Ishikawa (cell line): ENCODE measurements around the gene RBMS3.

ENCODE experiments used
- CEBPB ChIP-seq: IDR thresholded peaks from 2 replicates; pipeline ENCODE4 v1.6.1; 2012
- CREB1 ChIP-seq: IDR thresholded peaks from 2 replicates; pipeline ENCODE4 v1.6.1; 2012; ENCODE audit warnings: low read depth
- EGR1 ChIP-seq: IDR thresholded peaks from 2 replicates; pipeline ENCODE4 v1.6.1; 2012
- EP300 ChIP-seq: IDR thresholded peaks from 2 replicates; pipeline ENCODE4 v1.6.1; 2012; ENCODE audit warnings: borderline replicate concordance
- FOXM1 ChIP-seq: IDR thresholded peaks from 2 replicates; pipeline ENCODE4 v1.6.1; 2012; ENCODE audit warnings: low read depth, borderline replicate concordance
- NFIC ChIP-seq: IDR thresholded peaks from 2 replicates; pipeline ENCODE4 v1.6.1; 2012
- RAD21 ChIP-seq: IDR thresholded peaks from 2 replicates; pipeline ENCODE4 v1.6.1; 2012; ENCODE audit warnings: low read depth
- REST ChIP-seq: IDR thresholded peaks from 2 replicates; pipeline ENCODE4 v1.6.1; 2012; ENCODE audit warnings: low read depth, mild to moderate bottlenecking
- TAF1 ChIP-seq: IDR thresholded peaks from 2 replicates; pipeline ENCODE4 v1.6.1; 2012; ENCODE audit warnings: low read depth, mild to moderate bottlenecking
- TCF12 ChIP-seq: IDR thresholded peaks from 2 replicates; pipeline ENCODE4 v1.6.1; 2012; ENCODE audit warnings: low read depth
- TEAD4 ChIP-seq: IDR thresholded peaks from 2 replicates; pipeline ENCODE4 v1.6.1; 2012
- USF1 ChIP-seq: IDR thresholded peaks from 2 replicates; pipeline ENCODE4 v1.6.1; 2012
- YY1 ChIP-seq: IDR thresholded peaks from 2 replicates; pipeline ENCODE4 v1.6.1; 2012; ENCODE audit warnings: low read depth
- ZBTB7A ChIP-seq: IDR thresholded peaks from 2 replicates; pipeline ENCODE4 v1.6.1; 2012; ENCODE audit warnings: low read depth
- TF ChIP-seq, protein P1 (sequence below): IDR thresholded peaks from 2 replicates; pipeline ENCODE4 v1.6.1; 2012

RBMS3 gene

GRCh38 chr3:29349049-29349448 is 68.2 kb downstream of the RBMS3 start:
- TF ChIP-seq RAD21 (no peak), EGR1 (no peak), ZBTB7A (no peak), CEBPB (no peak), TAF1 (no peak), CREB1 (no peak), YY1 (no peak), EP300 (peak; percentile 49), TEAD4 (peak; percentile 52), NFIC (peak; percentile 67), TCF12 (peak; percentile 52; the same call in 1 of the 2 replicates)
- TF ChIP-seq, protein P1, sequence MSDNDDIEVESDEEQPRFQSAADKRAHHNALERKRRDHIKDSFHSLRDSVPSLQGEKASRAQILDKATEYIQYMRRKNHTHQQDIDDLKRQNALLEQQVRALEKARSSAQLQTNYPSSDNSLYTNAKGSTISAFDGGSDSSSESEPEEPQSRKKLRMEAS, result no peak

DNA sequence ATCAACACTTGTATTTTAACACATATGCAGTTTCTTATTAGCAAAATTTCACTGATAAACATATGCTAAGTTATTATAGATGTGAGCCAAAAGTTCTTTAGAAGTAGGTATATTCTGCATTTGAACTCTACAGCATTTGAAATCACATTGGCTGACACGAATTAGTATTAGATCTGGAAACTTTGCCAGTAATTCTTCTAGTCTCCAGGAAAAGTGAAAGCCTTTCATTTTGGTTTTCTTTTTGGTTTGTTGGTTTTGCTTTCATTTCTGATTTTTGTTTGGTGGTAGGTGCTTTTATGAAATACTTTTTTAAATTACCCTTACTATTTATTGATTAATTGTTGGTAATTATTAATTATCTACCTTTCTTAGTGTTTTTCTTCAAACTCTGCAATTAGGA is 72.9 kb downstream of the RBMS3 start:
- TF ChIP-seq CEBPB, result no peak
- TF ChIP-seq YY1, result no peak
- TF ChIP-seq REST, result no peak
- TF ChIP-seq USF1, result no peak
- TF ChIP-seq EP300, result no peak
- TF ChIP-seq EGR1, result no peak
- TF ChIP-seq RAD21, result no peak
- no peak for TF ChIP-seq TAF1
- no peak for TF ChIP-seq FOXM1
- TF ChIP-seq TEAD4, result no peak
- TF ChIP-seq, protein P1, result no peak
- TF ChIP-seq TCF12, result no peak
- TF ChIP-seq NFIC, result no peak

DNA sequence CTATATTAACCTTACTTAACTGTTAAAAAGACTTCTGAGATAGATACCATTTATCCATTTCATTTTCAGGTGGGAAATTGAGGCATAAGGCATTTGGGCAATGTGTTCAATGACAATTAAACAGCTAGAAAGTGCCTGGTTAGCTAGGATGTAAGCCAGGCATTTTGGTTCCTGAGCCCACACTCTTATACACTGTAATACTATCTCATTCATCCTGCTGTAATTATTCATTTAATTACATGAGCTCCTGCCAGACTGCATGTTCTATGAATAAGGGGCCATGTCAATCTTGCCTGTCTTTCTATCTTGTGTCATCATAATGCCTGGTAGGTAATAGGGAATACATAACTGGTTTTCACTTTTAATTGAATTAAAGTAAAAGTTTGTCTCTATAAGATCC is 74.0 kb downstream of the RBMS3 start:
- TF ChIP-seq FOXM1, result no peak
- TF ChIP-seq CREB1, result no peak
- no peak for TF ChIP-seq YY1
- no peak for TF ChIP-seq ZBTB7A
- no peak for TF ChIP-seq REST
- TF ChIP-seq TCF12, result no peak
- TF ChIP-seq NFIC, result no peak

- TF ChIP-seq EP300, result no peak
Observed at GRCh38 chr3:29356062-29356461, 75.2 kb downstream of the RBMS3 start.

DNA sequence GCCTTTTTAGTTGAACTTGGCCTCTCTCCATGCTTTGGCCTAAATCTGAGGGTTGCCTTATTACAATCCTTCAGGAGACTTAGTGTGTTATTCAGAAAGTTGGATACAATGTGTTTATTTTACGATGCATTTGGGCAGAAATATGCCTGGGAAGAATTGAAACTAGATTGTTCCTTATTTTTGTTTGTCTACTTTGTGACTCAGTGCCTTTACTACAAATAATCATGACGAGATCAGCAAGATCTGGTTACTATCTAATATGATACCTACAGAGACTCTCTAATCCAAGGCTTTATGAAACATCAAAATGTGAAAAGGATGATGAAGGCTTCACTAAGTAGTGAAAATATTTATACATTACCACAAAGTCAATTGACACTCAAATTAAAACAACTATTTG is 82.2 kb downstream of the RBMS3 start:
- TF ChIP-seq FOXM1 (no peak), EP300 (no peak), TCF12 (no peak), NFIC (no peak), TAF1 (no peak), TEAD4 (no peak)
- TF ChIP-seq, protein P1, result no peak

GRCh38 chr3:29370021-29370420 is 89.2 kb downstream of the RBMS3 start:
- TF ChIP-seq TEAD4 (no peak), EGR1 (no peak), RAD21 (no peak), NFIC (no peak)
- TF ChIP-seq, protein P1, result no peak
